Measurements from ENCODE around the gene DNAJC6.

DNA sequence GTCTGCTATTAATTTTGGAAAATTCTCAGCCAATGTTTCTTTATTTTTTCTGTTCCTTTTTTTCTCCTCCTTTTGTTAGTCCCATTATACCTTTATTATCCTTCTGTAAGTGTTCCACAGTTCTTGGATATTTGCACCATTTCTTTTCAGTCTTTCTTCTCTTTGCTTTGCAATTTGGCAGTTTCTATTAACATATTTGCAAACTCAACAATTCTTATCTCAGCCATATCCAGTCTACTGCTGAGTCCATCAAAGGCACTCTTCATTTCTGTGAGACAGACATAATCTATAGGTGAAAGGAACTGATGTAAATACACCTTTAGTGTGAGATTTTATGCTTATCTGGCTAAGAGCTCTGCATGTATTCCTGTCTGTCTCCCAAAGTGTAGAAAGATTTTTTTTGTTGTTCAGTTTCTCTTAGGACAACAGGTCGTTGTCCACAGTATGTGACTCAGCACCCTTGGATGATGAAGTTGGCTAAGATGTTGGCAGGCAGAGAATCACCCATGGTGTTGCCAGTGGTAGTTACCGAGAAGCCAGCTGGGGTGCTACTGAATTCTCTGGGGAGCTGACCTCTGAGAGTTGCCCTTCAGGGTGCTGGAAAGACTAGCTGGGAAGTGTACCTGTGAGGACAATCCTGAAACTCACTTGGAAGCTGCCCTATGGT is 149.5 kb downstream of the DNAJC6 start:
- TF ChIP-seq JUNB (IDR thresholded peaks at IDR 0.05), result no peak
- no peak for TF ChIP-seq POLR2A (IDR thresholded peaks at IDR 0.05; ENCODE audit: low read length)

Measured in A549 (cell line).